DOHH2 (cell line): ENCODE measurements around the gene RHOBTB3.

ENCODE experiments used
- H3F3A ChIP-seq: fragments of 200-600 bp; sonication (generic), shearing (Covaris generic); 2 replicates; pipeline ENCODE4 v1.6.0; 2016; ENCODE audit warnings: antibody characterized with exemption, mild to moderate bottlenecking; ENCODE audit not compliant: control insufficient read depth, insufficient read depth
- H3K27ac ChIP-seq: fragments of 200-600 bp; sonication (generic); 2 replicates; pipeline ENCODE4 v1.5.1; 2014; ENCODE audit warnings: low read depth, mild to moderate bottlenecking, low read length, moderate library complexity
- H3K27me3 ChIP-seq: fragments of 200-600 bp; sonication (generic); 2 replicates; pipeline ENCODE4 v1.6.1; 2014; ENCODE audit warnings: mild to moderate bottlenecking, low read length, mixed read lengths; ENCODE audit not compliant: control insufficient read depth
- H3K36me3 ChIP-seq: fragments of 200-600 bp; sonication (generic); 2 replicates; pipeline ENCODE4 v1.6.1; 2014; ENCODE audit warnings: mild to moderate bottlenecking, low read length, moderate library complexity, mixed read lengths; ENCODE audit not compliant: control insufficient read depth
- H3K4me1 ChIP-seq: fragments of 200-600 bp; sonication (generic); 2 replicates; pipeline ENCODE4 v1.6.1; 2014; ENCODE audit warnings: mild to moderate bottlenecking, low read length, mixed read lengths; ENCODE audit not compliant: control insufficient read depth
- H3K4me2 ChIP-seq: fragments of 200-600 bp; sonication (generic); 2 replicates; pipeline ENCODE4 v1.6.0; 2014; ENCODE audit warnings: mild to moderate bottlenecking, low read length, moderate library complexity
- H3K4me3 ChIP-seq: fragments of 200-600 bp; sonication (generic); 2 replicates; pipeline ENCODE4 v1.5.1; 2014; ENCODE audit warnings: mild to moderate bottlenecking, low read length, mixed read lengths
- H3K79me2 ChIP-seq: fragments of 200-600 bp; sonication (generic); 2 replicates; pipeline ENCODE4 v1.6.1; 2014; ENCODE audit warnings: mild to moderate bottlenecking, low read length, mixed read lengths; ENCODE audit not compliant: control insufficient read depth
- H3K9me2 ChIP-seq: fragments of 200-600 bp; sonication (generic); replicated peaks from 2 replicates; pipeline ENCODE4 v1.6.1; 2014; ENCODE audit warnings: mild to moderate bottlenecking, low read length, mixed read lengths; ENCODE audit not compliant: control insufficient read depth
- H3K9me3 ChIP-seq: fragments of 200-600 bp; sonication (generic); 2 replicates; pipeline ENCODE4 v1.6.1; 2014; ENCODE audit warnings: antibody characterized with exemption, low read length, mixed read lengths; ENCODE audit not compliant: control insufficient read depth, insufficient read depth
- H4K20me1 ChIP-seq: fragments of 200-600 bp; sonication (generic); 2 replicates; pipeline ENCODE4 v1.6.0; 2014; ENCODE audit warnings: low read depth, mild to moderate bottlenecking, antibody characterized with exemption, low read length, moderate library complexity; ENCODE audit not compliant: control insufficient read depth, insufficient read depth
- EZH2phosphoT487 ChIP-seq: fragments of 200-600 bp; sonication (generic); IDR thresholded peaks from 2 replicates; pipeline ENCODE4 v1.6.1; 2017; ENCODE audit warnings: borderline replicate concordance, mild to moderate bottlenecking, antibody characterized with exemption, low read length, moderate library complexity, mixed read lengths
- TF ChIP-seq, protein P1 (sequence below): fragments of 200-600 bp; sonication (generic); IDR thresholded peaks from one replicate; pipeline ENCODE4 v1.5.1; 2014; ENCODE audit warnings: antibody characterized with exemption, mild to moderate bottlenecking, low read depth, low read length; ENCODE audit not compliant: poor library complexity, severe bottlenecking

The RHOBTB3 gene

DNA sequence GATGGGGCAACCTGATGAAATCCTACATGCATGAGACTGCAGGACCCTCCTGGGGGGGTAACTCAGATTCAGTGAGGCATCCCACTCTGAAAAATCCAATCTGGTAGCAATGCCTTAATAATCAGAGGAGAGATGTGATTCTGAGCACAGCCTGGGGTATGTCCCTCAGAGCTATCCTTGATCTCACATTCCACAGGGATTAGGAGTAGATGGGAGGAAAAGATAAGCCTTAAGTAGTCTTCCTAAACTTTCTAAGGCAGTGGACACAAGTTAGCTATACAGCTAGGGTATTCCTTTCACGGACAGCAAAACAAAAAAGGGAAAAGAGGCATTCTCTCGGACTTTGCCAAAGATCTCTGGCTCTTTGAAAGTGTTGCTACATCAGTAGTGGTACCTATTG is 44.5 kb upstream of the RHOBTB3 start:
- H3K36me3 ChIP-seq: no peaks in the 10 kb centered on the region
- H3K79me2 ChIP-seq: no peaks in the 10 kb centered on the region
- no peaks in the 10 kb centered on the region for H4K20me1 ChIP-seq
- no peak overlapping the region for H3K4me2 ChIP-seq
- no peaks in the 10 kb centered on the region for H3F3A ChIP-seq
- H3K9me3 ChIP-seq: no peaks in the 10 kb centered on the region
- peaks cover 5% of the 10 kb centered on the region for H3K27me3 ChIP-seq
- H3K4me1 ChIP-seq: no peaks in the 10 kb centered on the region
- no peak for TF ChIP-seq EZH2phosphoT487
- TF ChIP-seq, protein P1, sequence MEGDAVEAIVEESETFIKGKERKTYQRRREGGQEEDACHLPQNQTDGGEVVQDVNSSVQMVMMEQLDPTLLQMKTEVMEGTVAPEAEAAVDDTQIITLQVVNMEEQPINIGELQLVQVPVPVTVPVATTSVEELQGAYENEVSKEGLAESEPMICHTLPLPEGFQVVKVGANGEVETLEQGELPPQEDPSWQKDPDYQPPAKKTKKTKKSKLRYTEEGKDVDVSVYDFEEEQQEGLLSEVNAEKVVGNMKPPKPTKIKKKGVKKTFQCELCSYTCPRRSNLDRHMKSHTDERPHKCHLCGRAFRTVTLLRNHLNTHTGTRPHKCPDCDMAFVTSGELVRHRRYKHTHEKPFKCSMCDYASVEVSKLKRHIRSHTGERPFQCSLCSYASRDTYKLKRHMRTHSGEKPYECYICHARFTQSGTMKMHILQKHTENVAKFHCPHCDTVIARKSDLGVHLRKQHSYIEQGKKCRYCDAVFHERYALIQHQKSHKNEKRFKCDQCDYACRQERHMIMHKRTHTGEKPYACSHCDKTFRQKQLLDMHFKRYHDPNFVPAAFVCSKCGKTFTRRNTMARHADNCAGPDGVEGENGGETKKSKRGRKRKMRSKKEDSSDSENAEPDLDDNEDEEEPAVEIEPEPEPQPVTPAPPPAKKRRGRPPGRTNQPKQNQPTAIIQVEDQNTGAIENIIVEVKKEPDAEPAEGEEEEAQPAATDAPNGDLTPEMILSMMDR: no peak
- H3K9me2 ChIP-seq: no peaks in the 10 kb centered on the region
- H3K27ac ChIP-seq: no peak overlapping the region
- H3K4me3 ChIP-seq: no peak overlapping the region

DNA sequence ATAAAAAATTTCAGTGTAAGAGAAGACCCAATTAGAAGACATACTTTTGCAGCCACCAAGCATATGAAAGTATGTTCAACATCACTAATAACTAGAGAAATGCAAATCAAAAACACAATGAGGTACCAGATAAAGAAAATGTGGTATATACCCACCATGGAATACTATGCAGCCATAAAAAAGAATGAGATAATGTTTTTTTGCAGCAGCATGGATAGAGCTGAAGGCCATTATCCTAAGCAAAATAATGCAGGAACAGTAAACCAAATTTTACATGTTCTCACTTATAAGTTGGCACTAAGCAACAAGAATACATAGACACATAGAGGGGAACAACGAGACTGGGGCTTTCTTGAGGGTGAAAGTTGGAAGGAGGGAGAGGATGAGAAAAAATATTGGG is 41.5 kb upstream of the RHOBTB3 start:
- Histone ChIP-seq H3K27me3 (no peaks in the 10 kb centered on the region), H3K79me2 (no peaks in the 10 kb centered on the region), H3K4me2 (no peak overlapping the region), H3K36me3 (no peaks in the 10 kb centered on the region), H3F3A (no peaks in the 10 kb centered on the region), H3K27ac (no peak overlapping the region), H3K4me1 (no peaks in the 10 kb centered on the region), H3K9me2 (no peaks in the 10 kb centered on the region), H3K4me3 (no peak overlapping the region), H3K9me3 (no peaks in the 10 kb centered on the region), H4K20me1 (no peaks in the 10 kb centered on the region)
- TF ChIP-seq EZH2phosphoT487: no peak
- TF ChIP-seq, protein P1: no peak

DNA sequence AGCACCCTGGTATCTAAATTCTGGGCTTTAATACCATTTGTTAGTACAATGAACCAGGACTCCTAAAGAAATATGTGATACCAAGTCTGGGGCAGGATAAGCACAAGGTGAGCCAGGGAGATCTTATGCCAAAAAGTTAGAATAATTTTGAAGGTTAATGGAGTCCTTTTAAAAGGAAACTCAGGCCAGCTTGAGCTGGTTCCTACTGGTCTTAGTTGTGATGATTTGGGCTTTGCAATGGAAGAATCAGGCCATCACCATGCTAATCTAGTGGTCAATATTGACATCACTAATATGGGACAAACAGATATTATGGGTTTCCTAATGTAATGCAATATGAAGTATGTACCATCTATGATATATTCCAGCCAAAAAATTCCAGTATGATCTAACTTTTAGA is 40.8 kb upstream of the RHOBTB3 start:
- no peaks in the 10 kb centered on the region for H3K36me3 ChIP-seq

More for the DNA sequence above, 40.8 kb upstream of the RHOBTB3 start:
- H3K27me3 ChIP-seq: no peaks in the 10 kb centered on the region
- H4K20me1 ChIP-seq: no peaks in the 10 kb centered on the region
- no peak for TF ChIP-seq EZH2phosphoT487
- TF ChIP-seq, protein P1: no peak
- H3K4me1 ChIP-seq: no peaks in the 10 kb centered on the region
- no peaks in the 10 kb centered on the region for H3K9me2 ChIP-seq
- no peaks in the 10 kb centered on the region for H3K79me2 ChIP-seq
- no peak overlapping the region for H3K4me3 ChIP-seq
- no peak overlapping the region for H3K27ac ChIP-seq
- H3F3A ChIP-seq: no peaks in the 10 kb centered on the region
- no peak overlapping the region for H3K4me2 ChIP-seq
- no peaks in the 10 kb centered on the region for H3K9me3 ChIP-seq
